Frontal cortex (tissue), 4 donors: Measurements from ENCODE around the gene JUP. TPM values are rescaled to one million over a fixed set of nuclear protein-coding genes. Genes with fewer than 3 reads are reported as not detected.

Experiments used
- DNase-seq, 2 donors: peaks; one replicate each; pipeline ENCODE4 v3.0.0; 2012; ENCODE audit warnings: low spot score in 2 of 2
- FAIRE-seq: peaks from 2 replicates; lab custom pipeline; 2012; peaks lifted over from hg19 to GRCh38; lab: Jason Lieb, UNC
- total RNA-seq: library from RNA; depleted of rRNA; stranded (reverse); fragments of >200 nt; gene quantifications from one replicate; pipeline ENCODE4 v1.2.3, GENCODE V29; 2014
- donor health status: control.
- donor health status: control.
- donor health status: control.

JUP gene
- total RNA-seq, 1 donor from 2014 or later: 33.8 TPM

GRCh38 chr17:41734139-41734948 is 52.2 kb downstream of the JUP start, which contains the start of gene HAP1:
Gene HAP1, minus strand, starts transcription at chr17:41734643. Its CDS starts 9 bp downstream, at chr17:41734634.
- DNase-seq: peak; percentile 55 to 60

DNA sequence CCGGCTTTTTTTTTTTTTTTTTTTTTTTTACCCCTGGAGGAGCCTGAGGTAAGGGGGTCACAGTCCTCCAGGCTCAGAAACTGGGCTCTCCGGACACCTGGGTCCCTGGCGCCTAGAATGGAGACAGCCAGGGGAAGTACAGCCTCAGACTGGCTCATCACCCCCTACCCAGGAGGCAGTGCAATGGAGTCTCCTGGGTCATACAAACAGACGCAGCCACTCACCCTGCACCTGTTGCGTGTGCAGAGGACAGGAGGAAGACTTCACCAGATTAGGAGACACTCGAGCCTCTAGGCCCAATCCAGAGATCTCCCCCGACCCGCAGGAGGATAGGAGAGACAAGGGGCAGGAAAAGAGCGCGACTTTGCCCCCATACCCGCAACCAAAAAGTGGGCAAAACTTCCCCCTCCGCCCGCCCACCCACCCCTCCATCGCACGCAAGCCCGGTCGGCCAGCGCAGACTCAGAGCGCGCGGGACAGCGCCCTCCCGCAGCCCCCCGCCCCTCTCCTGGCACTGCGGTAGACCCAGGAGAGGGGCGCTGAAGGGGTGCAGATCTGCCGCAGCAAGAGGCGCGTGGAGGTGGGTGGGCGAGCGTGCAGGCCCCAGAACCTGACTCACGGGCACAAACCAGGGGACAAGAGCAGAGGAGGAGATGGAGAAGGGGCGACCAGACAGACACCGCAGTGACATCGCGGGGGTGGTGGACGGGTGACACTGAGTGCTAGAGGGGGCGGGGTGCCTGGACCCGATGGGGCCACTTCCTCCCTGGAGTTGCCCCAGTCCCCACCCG is 53.0 kb downstream of the JUP start:
- FAIRE-seq (no peak), DNase-seq (peak in 1 of 2 donors; percentile 34)

More at GRCh38 chr17:41734139-41734948, 52.2 kb downstream of the JUP start, which contains the start of gene HAP1:
- FAIRE-seq: no peak

- DNase-seq: no peak
- no peak for FAIRE-seq
These were observed 54.7 kb downstream of the JUP start for GRCh38 chr17:41731836-41732235.

DNA sequence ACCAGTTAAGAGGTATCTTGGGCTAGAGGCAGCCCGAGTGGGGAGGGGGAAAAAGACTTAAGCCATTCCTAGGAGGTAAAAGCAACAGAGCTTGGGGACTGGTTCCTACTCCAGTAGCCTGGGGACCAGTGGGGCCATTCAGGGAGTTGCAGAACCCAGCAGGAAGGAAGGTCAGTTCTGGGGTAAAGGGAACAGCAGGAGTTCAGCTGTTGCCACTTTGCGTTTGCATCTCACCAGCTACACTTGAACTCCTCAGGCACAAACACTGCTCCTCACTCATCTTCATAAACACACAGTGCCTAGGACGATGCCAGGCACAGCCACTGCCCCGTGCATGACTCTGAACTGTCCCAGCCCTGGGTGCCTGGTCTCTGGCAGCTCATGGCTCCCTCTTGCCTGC is 56.0 kb downstream of the JUP start:
- no peak for DNase-seq
- FAIRE-seq: no peak

- DNase-seq: no peak
- FAIRE-seq: no peak
These were observed 58.5 kb downstream of the JUP start for GRCh38 chr17:41728056-41728455.

GRCh38 chr17:41725134-41725533 is 61.4 kb downstream of the JUP start:
- FAIRE-seq: no peak

DNA sequence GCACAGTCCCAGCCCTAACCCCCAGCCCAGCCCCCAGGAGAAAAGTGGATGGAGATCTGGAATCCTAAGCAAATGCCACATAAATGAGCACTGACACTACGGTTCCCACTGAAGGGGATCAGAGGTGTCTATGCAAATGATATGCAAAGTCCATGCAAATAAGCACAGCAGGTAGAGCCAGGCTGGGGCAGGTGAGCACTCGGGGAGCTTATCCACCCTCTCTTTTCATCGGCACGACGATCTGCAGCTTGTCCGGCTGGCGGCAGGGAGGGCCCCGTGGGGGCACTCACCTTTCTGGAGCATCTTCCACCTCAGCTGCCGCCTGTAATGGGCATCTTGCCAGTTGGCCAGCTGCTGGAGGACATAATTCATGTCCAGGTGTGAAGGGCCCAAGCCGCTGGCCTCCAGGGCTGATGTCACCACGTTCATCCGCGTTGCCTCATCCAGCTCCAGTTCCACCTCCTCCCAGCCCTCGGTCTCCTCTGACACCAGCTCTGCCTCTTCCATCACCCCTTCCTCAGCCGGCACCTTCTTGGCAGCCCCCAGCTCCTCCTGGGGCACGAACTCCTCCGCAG is 61.9 kb downstream of the JUP start:
- no peak for DNase-seq
- no peak for FAIRE-seq

More at GRCh38 chr17:41725134-41725533, 61.4 kb downstream of the JUP start:
- DNase-seq: no peak

DNA sequence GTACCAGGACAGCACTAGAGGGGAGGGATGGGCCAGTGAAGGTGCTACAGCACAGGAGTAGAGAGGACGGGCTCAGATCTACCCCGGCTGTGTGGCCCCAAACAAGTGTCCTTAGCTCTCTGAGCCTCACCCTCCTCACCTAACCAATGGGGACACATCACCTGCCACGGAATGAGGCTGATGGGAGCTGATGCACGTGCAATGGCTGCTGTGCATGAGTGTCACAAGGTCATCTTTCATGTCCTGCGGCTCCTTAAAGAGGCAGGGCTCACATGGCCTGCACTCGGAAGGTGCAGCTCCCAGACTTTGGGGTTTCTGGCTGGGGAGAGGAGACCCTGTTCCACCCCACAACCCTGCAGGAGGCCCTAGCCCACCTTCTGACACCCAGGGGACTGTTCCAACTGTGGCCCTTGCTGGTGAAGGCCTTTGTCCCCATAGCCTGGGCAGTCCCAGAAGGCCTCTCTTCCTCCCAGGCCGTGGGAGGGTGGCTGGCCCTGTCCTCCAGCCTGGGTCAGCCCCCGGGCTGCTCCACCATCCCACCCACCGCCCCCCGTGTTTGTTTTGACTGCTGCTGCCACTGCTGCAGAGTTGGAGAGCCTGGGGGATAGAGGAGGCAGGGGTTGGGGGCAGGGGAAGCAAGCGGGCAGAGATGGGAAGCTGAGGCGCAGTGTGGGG is 62.6 kb downstream of the JUP start:
- FAIRE-seq (no peak), DNase-seq (no peak)

DNA sequence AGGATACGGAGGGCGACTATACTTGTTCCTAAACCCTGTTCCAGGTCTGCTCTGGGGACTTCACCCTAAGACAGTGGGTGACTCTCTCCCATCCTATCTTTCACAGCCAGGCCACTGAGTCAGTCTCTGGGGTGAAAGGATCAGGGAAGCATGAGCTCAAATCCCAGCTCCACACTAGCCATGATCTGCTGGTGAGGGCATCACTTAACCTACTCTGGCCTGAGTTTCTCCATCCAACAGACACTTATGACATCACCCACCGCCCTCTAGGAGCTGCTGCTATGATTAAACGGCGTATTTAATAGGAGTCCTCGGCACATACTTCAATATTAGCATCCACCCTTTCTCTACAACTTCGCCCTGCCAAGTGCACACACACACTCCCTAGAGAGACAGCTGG is 64.3 kb downstream of the JUP start:
- FAIRE-seq (no peak), DNase-seq (no peak)

DNA sequence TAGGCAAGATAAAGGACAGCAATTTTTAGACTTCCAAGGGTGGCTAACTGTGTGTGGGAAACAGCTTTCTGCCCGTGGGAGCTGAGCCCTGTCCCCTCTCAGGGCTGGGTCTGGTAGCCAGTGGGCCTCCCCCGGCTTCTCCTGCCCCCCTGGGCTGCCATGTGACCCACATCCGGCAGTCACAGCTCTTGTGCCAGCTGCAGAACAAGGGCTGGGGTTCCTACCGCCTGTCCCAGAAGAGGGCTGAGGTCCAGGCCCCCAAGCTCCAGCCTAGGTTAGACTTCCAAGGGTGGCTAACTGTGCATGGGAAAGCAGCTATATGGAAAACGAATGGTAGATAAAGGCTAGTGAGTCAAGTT is 68.2 kb downstream of the JUP start:
- DNase-seq: no peak
- FAIRE-seq: no peak

DNA sequence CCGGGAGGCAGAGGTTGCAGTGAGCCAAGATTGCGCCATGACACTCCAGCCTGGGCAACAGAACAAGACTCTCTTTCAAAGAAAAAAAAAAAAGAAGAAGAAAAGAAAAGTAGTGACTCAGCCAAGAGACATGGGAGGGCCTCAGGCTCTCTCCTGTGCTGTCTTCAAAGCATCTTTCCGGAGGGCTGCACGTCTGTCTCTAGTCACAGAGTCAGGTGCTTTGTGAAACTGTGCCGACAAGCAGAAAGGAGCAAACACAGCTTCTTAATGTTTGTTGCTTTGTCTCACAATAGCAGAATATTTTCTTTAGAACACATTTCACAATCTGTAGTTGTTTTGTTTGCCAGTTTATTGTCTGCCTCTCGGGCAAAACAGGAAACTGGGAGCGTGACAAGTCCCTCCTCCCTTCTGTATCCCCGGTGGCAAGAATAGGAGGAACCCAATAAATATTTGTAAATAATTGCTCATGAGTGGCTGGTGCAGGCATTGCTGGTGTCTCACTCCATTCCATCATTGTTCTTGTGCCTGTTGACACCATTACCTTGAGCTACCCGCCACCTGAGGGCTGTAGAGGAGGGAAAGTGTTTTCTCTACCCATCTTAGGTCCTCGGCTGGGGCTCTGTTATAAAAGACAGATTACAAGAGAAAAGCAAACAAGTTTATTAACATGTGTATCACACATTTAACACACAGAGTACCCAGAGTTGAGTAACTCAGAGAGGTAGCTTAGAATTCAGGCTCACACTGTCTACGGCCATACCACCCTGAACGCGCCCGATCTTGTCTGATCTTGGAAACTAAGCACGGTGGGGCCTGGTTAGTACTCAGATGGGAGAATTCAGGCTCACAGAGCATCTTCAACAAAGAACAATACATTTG is 68.9 kb downstream of the JUP start:
- no peak for DNase-seq
- FAIRE-seq: no peak

DNA sequence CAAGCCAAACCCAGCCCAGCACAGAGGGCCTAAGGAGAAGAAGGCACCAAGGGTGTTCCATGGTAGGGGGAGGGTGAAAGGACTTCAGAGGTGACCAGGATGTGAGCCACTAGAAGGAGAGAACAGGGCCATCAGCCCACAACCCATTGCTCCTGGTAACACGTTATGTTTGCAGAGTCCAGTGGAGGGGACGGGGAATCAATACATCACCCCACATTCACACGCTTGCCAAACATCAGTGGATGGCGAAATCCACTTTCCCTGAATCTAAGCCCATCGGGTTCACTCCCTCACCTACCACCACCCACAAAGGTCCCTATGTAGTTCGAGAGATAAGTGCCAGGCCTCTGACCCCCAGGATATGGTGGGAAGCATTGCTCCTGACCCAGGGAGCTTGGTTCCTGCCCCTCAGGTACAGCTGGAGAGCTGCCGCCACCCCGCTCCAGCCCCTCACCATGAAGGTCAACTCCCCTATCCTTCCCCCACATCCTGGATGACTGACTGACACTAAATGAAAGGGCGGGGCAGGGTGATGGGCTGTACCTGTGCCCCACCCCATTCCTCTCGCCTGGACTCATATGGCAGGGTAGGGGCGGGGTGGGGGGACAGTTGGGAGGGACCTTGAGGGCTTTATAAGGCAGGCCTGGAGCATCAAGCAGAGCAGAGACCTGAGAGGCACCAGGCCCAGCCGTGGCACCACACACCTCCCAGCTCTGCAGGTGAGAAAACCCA is 74.7 kb downstream of the JUP start, which contains the start of gene GAST:
TSS of gene GAST (plus strand) at position 663 of the 732 bp plus-strand sequence. CDS start 3,106 bp downstream, outside the sequence.
- DNase-seq: no peak
- no peak for FAIRE-seq

DNA sequence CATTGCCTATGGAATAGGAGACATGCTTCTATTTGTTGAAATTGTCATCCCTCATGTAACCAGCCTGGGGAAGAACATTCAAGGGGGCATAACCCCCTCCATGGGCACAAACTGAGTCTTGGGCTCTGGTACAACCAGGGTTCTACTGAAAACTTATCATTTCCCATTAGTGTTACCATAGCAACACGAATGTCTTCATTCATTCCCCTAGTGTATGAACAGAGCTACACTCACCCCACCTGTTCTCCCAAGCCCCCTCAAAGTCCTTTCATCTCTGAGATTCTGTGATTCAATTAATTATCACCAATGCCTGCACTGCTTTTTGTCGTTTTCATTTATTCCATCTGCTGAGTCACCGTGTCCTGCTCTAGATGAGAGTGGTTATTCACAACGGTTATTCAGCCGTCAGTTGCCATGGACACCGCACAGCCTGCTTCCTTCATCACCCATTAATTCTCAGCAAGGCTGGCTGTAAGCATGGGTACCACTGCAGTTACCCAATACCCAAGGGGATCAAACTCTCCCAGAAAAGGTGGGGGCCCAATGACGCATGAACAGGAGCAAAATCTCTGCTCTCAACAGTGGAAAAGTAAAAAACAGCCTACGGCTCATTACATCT is 75.9 kb downstream of the JUP start:
- DNase-seq (peak in 1 of 2 donors; percentile 76), FAIRE-seq (no peak)

- no peak for DNase-seq
- no peak for FAIRE-seq
These were observed 78.5 kb downstream of the JUP start for GRCh38 chr17:41707803-41708669.

- no peak for FAIRE-seq
- no peak for DNase-seq
These were observed 81.1 kb downstream of the JUP start for GRCh38 chr17:41705271-41705991.
